SK-N-SH treated with all-trans-retinoic acid at 6 μM for 48 hours (cell line): ENCODE data around the gene TK1.

Experiments
- ATAC-seq: fragments of 200-7000 bp; cut with Tn5 transposase; 3 replicates; pipeline ENCODE4 v1.9.1; 2020; ENCODE audit warnings: mild to moderate bottlenecking, moderate library complexity
- ARNTL ChIP-seq: fragments of 450-650 bp; formaldehyde crosslinking; IDR thresholded peaks from 2 replicates; pipeline ENCODE4 v1.5.0; 2020; ENCODE audit warnings: low read depth, mild to moderate bottlenecking, moderate library complexity, borderline replicate concordance
- BACH2 ChIP-seq: fragments of 250-450 bp; sonication (Bioruptor Pico); IDR thresholded peaks from 2 replicates; pipeline ENCODE4 v1.9.0; 2021; ENCODE audit warnings: mild to moderate bottlenecking, borderline replicate concordance
- CREB5 ChIP-seq: fragments of 250-450 bp; sonication (Bioruptor Pico); IDR thresholded peaks from 2 replicates; pipeline ENCODE4 v1.5.1; 2020; ENCODE audit warnings: low read depth, mild to moderate bottlenecking, moderate library complexity
- CSDC2 ChIP-seq: fragments of 250-450 bp; sonication (Bioruptor Pico); IDR thresholded peaks from 2 replicates; pipeline ENCODE4 v1.5.0; 2020; ENCODE audit warnings: mild to moderate bottlenecking, moderate library complexity
- ESRRG ChIP-seq: fragments of 250-450 bp; sonication (Bioruptor Pico); IDR thresholded peaks from 2 replicates; pipeline ENCODE4 v1.6.1; 2021; ENCODE audit warnings: mild to moderate bottlenecking
- GLIS3 ChIP-seq: fragments of 250-450 bp; sonication (Bioruptor Pico); IDR thresholded peaks from 2 replicates; pipeline ENCODE4 v1.5.0; 2020; ENCODE audit warnings: mild to moderate bottlenecking, moderate library complexity
- ISL1 ChIP-seq: fragments of 250-450 bp; sonication (Bioruptor Pico); IDR thresholded peaks from 2 replicates; pipeline ENCODE4 v2.1.2; 2022; ENCODE audit warnings: mild to moderate bottlenecking, moderate library complexity
- OSR1 ChIP-seq: fragments of 250-450 bp; sonication (Bioruptor Pico); IDR thresholded peaks from 2 replicates; pipeline ENCODE4 v1.8.0; 2022; ENCODE audit warnings: moderate library complexity, mild to moderate bottlenecking, inconsistent platforms
- POU6F1 ChIP-seq: fragments of 250-450 bp; sonication (Bioruptor Pico); IDR thresholded peaks from 2 replicates; pipeline ENCODE4 v1.8.0; 2021; ENCODE audit warnings: low read depth, mild to moderate bottlenecking, moderate library complexity, borderline replicate concordance
- PPARA ChIP-seq: fragments of 250-450 bp; sonication (Bioruptor Pico); IDR thresholded peaks from 2 replicates; pipeline ENCODE4 v1.5.0; 2020; ENCODE audit warnings: mild to moderate bottlenecking, borderline replicate concordance
- SNAI2 ChIP-seq: fragments of 250-450 bp; sonication (Bioruptor Pico); IDR thresholded peaks from 2 replicates; pipeline ENCODE4 v1.5.0; 2020; ENCODE audit warnings: mild to moderate bottlenecking, moderate library complexity
- TCF4 ChIP-seq: fragments of 250-450 bp; sonication (Bioruptor Pico); IDR thresholded peaks from 2 replicates; pipeline ENCODE4 v1.8.0; 2021; ENCODE audit warnings: mild to moderate bottlenecking, moderate library complexity, borderline replicate concordance
- TSHZ2 ChIP-seq: fragments of 250-450 bp; sonication (Bioruptor Pico); IDR thresholded peaks from 2 replicates; pipeline ENCODE4 v1.5.0; 2020; ENCODE audit warnings: mild to moderate bottlenecking, moderate library complexity
- ZC3H10 ChIP-seq: fragments of 250-450 bp; sonication (Bioruptor Pico); IDR thresholded peaks from 2 replicates; pipeline ENCODE4 v1.5.1; 2021; ENCODE audit warnings: mild to moderate bottlenecking, moderate library complexity
- ZFP3 ChIP-seq: fragments of 250-450 bp; sonication (Bioruptor Pico); IDR thresholded peaks from 2 replicates; pipeline ENCODE4 v1.5.0; 2020; ENCODE audit warnings: mild to moderate bottlenecking, moderate library complexity
- ZNF70 ChIP-seq: fragments of 450-650 bp; formaldehyde crosslinking; IDR thresholded peaks from 2 replicates; pipeline ENCODE4 v1.5.0; 2020; ENCODE audit warnings: mild to moderate bottlenecking, moderate library complexity
- ZNF8 ChIP-seq: fragments of 450-650 bp; formaldehyde crosslinking; IDR thresholded peaks from 2 replicates; pipeline ENCODE4 v1.5.0; 2020; ENCODE audit warnings: mild to moderate bottlenecking, moderate library complexity
- TF ChIP-seq, protein P1 (sequence below): fragments of 250-450 bp; sonication (Bioruptor Pico); IDR thresholded peaks from 2 replicates; pipeline ENCODE4 v1.8.0; 2020; ENCODE audit warnings: mild to moderate bottlenecking, moderate library complexity, borderline replicate concordance

TK1 gene

DNA sequence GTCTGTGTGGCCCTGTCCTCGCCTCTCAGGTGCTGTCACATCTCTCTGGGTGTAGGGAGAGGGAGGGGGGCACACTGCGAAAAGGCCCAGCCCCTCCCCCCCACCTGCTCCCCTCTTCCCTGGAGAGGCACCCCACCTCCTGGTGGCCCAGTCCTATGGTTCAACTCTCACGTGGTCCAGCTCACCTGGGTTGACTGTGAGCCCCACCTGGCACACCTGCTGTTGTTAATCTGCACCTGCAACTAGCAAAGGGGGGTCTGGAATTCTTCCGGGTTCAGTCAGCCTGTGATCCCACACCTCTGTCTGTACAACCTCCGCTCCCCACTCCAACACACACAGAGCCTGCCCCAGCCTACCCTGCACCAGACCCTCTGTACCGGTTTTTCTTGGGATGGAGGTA, 20.4 kb downstream of the TK1 start:
- no peak for ATAC-seq
- no peak for TF ChIP-seq ISL1 (CRISPR knock-in tag)
- no peak for TF ChIP-seq CREB5 (CRISPR knock-in tag)
- no peak for TF ChIP-seq ARNTL (CRISPR knock-in tag)
- no peak for TF ChIP-seq GLIS3 (CRISPR knock-in tag)
- TF ChIP-seq TSHZ2: no peak
- TF ChIP-seq ZFP3 (CRISPR knock-in tag): no peak
- TF ChIP-seq, protein P1, sequence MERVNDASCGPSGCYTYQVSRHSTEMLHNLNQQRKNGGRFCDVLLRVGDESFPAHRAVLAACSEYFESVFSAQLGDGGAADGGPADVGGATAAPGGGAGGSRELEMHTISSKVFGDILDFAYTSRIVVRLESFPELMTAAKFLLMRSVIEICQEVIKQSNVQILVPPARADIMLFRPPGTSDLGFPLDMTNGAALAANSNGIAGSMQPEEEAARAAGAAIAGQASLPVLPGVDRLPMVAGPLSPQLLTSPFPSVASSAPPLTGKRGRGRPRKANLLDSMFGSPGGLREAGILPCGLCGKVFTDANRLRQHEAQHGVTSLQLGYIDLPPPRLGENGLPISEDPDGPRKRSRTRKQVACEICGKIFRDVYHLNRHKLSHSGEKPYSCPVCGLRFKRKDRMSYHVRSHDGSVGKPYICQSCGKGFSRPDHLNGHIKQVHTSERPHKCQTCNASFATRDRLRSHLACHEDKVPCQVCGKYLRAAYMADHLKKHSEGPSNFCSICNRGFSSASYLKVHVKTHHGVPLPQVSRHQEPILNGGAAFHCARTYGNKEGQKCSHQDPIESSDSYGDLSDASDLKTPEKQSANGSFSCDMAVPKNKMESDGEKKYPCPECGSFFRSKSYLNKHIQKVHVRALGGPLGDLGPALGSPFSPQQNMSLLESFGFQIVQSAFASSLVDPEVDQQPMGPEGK: no peak
- no peak for TF ChIP-seq PPARA (CRISPR knock-in tag)
- TF ChIP-seq SNAI2 (CRISPR knock-in tag): no peak
- no peak for TF ChIP-seq TCF4 (CRISPR knock-in tag)
- no peak for TF ChIP-seq OSR1
- no peak for TF ChIP-seq ZC3H10 (CRISPR knock-in tag)
- TF ChIP-seq BACH2 (CRISPR knock-in tag): no peak
- TF ChIP-seq, all 23 proteins: peak for 0

DNA sequence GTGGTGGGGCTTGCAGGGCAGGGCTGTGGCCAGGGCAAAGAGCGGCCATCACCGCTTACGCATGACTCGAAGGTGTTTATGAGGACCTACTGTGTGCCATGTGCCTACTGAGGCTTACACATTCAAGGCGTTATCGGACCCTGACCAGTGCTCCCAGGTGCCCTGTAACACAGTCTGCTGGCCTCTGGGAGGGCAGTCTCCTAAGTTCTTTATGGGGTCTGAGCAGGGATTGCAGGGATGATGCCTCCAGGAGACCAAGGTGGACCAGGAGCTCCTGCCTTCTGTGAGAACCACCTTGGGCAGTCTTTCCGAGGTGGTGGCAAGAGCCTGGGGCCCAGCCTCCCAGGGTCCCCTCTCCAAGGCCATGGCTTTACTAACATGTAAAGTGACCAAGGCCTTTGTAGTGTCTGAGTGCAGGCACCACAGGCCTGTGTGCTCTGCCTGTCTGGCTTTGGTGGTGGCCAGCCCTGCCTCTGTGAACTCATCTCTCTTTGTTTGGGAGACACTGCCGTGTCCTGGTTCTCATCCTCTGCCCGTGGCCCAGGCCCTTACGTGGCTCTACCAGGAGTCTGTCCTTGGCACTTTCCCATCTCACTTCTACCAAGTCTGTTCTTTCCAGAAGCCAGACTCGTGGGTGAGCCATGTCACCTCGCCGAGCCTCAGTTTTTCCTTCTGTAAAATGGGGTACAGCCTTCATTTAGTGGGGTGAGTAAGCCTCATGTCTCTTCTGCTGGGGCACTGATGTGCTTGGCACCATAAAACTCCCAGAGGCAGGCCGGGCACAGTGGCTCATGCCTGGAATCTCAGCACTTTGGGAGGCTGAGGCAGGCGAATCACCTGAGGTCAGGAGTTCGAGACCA, 21.9 kb downstream of the TK1 start:
- TF ChIP-seq, protein P1: no peak
- TF ChIP-seq TCF4 (CRISPR knock-in tag) (no peak), ESRRG (CRISPR knock-in tag) (no peak), ZNF70 (CRISPR knock-in tag) (no peak), ZFP3 (CRISPR knock-in tag) (no peak), BACH2 (CRISPR knock-in tag) (no peak), POU6F1 (CRISPR knock-in tag) (no peak)
- no peak for ATAC-seq

- no peak for ATAC-seq
- no peak for TF ChIP-seq CSDC2 (CRISPR knock-in tag)
- TF ChIP-seq BACH2 (CRISPR knock-in tag): no peak
- no peak for TF ChIP-seq ZFP3 (CRISPR knock-in tag)
- TF ChIP-seq CREB5 (CRISPR knock-in tag): no peak
- TF ChIP-seq GLIS3 (CRISPR knock-in tag): no peak
- TF ChIP-seq ESRRG (CRISPR knock-in tag): no peak
- no peak for TF ChIP-seq ZNF8 (CRISPR knock-in tag)
- no peak for TF ChIP-seq TSHZ2
- TF ChIP-seq ZNF70 (CRISPR knock-in tag): no peak
- no peak for TF ChIP-seq SNAI2 (CRISPR knock-in tag)
- TF ChIP-seq ZC3H10 (CRISPR knock-in tag): no peak
- TF ChIP-seq PPARA (CRISPR knock-in tag): no peak
Measured at GRCh38 chr17:78163881-78164747, 22.7 kb downstream of the TK1 start.
